ENCODE measurements around the gene OR1F1.
"Not testable (repeated sequence)": the region's sequence is repeated elsewhere in the genome, so short reads cannot be mapped to it uniquely, and the experiment has no call there.

The OR1F1 gene

DNA sequence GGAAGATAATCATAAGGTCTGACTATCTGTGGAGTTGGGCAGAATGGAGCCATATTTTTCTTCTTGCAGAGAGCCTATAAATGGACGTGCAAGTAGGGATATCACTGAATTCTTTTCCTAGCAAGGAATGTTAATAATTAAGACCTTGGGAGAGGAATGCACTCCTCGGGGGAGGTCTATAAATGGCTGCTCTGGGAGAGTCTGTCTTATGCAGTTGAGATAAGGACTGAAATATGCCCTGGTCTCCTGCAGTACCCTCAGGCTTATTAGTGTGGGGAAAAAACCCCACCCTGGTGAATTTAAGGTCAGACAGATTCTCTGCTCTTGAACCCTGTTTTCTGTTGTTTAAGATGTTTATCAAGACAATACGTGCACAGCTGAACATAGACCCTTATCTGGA, 17.9 kb downstream of the OR1F1 start:
- not testable (repeated sequence) for DNase-seq

DNA sequence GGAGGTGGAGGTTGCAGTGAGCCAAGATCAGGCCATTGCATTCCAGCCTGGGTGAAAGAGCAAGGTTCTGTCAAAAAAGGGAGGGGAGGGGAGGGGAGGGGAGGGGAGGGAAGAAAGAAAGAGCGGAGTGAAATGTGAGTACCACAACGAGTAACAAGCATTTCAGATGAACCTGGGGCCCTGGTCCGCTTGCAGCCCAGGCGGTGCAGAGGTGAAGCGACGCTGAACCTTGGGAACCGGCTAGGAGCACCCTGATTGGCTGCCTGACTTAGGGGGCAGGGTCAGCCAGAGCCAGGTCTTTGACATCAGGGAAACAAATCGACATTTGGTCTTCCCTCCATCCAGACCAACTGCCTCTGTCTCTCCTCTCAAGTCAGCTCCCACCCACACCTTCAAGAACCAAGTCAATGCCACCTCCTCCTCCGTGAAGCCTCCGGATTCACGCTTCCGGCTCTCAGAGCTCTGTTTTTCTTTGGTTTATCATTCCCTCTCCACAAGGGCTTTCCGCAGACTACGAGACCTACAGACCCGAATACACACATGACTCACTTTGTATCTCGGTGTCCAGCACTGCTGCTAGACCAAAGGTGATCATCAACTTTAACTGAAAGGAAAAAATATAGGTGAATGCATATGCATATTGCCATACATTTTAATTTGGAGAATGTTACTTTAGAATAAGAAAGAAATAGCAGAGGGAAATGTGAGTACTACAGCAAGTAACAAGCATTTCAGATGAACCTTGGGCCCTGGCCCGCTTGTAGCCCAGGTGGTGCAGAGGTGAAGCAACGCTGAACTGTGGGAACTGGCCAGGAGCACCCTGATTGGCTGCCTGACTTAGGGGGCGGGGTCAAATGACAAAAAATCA, 19.3 kb downstream of the OR1F1 start:
- no peak for DNase-seq

DNA sequence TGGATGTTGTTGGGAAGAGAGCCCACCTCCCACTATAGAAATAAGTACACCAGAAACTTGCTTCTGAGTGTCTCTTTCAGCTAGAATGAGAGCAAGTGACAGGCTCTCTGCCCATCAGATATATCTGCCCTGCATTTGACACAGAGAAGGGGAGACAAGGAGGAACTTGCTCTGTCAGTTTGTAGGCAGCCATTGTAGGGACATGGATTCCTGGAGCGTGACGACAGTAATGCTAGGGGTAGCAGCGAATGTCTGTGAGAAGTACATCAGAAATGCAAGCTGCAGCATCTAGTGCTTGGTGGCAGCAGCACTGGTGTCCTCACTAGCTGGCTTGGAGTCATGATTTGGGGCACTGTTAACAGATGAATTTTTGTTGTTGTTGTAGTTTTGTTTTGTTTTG, 24.0 kb downstream of the OR1F1 start:
- DNase-seq, result no peak

DNA sequence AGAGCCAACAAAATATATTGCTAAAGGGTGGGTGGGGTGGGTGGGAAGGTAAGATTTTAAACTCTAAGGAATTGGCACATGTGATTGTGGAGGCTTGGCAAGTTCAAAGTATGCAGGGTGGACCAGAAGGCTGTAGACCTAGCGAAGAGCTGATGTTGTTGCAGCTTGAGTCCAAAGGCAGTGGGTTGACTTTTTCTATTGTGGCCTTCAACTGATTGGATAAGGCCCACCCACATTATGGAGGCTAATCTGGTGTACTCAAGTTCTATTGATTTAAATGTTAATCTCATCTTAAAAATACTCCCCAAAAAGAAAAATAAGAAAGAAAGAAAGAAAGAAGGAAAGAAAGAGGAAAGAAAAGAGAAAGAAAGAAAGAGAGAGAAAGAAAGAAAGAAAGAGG, 24.6 kb downstream of the OR1F1 start:
- DNase-seq, result no peak

DNA sequence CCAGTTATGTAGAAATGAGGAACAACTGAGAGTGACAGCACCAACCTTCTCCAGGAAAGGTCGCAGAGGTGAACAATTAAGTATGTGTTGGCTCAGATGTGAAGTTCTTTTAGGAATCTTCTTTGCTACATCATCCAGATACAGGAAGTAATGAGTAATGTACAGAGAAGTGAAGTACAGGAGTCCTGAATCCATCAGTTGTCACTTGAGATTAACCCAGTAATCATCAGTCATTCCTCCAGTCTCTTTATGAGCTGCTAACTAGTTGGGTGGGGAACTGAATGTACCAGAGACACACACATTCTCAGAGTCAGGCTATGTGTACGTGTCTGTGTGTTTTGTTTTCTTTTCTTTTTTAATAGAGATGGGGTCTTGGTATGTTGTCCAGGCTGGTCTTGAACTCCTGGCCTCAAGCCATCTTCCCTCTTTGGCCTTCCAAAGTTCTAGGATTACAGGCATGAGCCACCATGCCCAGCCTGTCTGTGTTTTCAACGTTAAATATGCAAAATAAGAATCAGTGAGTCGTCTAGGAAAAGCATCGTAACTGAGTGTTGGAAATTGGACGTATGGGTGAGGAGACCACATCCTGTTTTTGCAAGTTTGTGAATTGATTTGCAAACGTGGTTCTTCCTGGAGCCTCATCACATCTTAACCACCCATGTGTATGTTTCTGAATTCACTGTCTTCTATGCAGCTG, 27.0 kb downstream of the OR1F1 start:
- DNase-seq, result no peak

DNA sequence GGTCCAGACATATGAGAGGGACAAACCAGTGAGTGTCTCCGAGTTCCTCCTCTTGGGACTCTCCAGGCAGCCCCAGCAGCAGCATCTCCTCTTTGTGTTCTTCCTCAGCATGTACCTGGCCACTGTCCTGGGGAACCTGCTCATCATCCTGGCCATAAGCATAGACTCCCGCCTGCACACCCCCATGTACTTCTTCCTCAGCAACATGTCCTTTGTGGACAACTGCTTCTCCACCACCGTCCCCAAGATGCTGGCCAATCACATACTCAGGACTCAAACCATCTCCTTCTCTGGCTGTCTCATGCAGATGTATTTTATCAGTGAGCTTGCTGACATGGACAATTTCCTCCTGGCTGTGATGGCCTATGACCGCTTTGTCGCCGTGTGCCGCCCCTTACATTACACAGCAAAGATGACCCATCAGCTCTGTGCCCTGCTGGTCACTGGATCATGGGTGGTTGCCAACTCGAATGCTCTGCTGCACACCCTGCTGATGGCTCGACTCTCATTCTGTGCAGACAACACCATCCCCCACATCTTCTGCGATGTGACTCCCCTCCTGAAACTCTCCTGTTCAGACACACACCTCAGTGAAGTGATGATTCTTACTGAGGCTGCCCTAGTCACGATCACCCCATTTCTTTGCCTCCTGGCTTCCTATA, 27.7 kb downstream of the OR1F1 start:
- DNase-seq, result no peak

DNA sequence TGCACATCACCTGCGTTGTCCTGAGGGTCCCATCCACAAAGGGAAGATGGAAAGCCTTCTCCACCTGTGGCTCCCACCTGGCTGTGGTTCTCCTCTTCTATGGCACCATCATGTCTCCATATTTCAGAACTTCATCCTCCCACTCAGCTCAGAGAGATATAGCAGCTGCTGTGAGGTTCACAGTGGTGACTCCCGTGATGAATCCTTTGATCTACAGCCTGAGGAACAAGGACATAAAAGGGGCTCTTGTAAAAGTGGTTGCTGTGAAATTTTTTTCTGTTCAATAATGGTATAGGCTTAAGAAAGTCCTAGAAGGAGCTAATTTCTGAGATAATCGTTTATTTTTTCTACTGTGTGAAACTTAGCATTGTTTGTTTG, 28.2 kb downstream of the OR1F1 start:
- DNase-seq, result no peak

DNA sequence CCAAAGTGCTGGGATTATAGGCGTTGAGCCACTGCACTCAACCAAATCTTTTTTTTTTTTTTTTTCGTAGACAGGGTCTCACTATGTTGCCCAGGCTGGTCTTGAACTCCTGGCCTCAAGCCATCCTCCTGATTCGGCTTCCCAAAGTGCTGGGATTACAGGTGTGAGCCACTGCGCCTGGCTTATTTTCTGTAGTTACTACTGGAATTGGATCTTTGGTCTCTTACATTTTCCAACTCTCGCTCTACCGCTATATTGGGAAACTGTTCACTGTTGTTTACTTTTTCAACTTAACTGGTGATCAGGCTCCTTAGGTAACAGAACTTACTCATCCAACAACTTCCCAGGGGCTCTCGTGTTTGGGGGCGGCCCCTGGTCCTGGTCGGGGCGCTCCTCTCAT, 32.8 kb downstream of the OR1F1 start:
- no peak for DNase-seq

DNA sequence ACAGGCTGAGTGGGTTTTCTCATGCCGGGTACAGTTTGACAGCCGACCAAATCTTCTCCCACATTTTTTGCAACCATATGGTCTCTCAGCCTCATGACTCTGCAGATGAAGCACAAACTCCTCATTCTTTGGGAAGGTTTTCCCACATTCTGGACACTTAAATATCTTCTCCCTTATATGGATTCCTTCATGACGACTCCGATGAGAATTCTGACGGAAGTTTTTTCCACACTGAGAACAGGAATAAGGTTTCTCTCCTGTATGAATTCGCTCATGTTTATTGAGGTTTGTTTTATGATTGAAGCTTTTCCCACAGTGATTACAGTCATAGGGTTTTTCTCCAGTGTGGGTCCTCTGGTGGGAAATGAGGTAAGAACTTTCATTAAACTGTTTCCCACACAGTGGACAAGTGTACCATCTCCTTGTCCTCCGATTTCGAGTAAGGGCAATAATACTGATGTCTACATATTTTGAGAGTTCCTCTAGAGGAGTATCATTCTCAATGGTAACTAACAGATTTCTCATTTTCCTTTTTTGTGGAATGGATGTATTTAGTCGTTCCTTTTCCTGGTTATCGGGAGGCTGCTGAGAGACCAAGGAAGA, 36.0 kb downstream of the OR1F1 start:
- no peak for DNase-seq

DNA sequence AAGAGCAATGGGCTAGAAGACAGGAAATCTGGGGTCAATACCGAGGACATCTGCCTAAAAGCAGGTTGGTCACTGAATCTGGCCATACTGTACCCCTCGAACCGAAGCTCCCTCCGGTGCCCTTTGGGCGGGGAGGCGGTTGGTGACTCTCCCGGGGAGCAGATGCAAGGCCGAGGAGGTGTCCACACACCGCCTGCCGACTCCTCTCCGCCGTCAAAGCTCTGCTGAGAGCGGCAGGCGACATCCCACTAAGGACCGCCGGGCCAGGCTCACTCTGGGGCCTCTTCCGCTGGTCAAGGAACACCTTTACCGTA, 46.5 kb downstream of the OR1F1 start:
- no peak for DNase-seq

DNA sequence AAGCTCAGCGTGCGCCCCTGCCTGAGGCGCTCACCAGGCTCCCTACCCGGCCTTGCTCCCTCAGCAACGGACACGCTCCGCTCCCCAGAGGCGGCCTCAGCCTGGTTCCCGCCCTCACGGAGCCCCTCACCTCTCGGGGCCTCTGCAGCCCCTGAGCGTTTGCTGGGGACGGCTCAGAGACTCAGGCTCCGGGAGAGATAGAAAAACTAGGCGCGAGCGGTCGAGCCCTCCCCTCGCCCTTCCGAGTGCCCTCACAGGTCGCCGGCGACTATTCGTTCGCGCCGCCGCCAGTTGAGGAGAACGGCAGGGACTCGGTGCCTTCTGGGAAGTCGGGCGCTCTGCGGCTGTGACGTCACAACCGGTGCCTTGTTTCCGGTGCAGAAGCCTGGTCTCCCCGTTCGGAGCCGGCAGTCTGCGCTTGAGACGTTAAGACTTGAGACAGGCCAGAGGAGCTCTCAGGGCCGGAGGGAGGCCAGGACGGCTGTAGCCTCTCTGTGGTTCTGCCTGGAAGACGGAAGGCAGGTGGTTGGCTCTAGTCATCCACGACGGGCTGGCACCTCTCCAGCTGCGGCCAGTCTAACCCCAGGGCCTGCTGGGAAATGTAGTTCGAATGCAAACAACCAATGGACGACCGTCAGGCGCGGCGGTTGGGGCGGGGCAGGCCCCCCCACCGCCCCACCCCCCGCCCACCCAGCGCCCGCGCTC, 47.0 kb downstream of the OR1F1 start, which contains the start of gene ZNF200:
ZNF200 (minus strand) TSS at position 302 of the 705 bp plus-strand sequence. CDS start 1,403 bp downstream, outside the sequence.
- DNase-seq, result peak; percentile 93

DNA sequence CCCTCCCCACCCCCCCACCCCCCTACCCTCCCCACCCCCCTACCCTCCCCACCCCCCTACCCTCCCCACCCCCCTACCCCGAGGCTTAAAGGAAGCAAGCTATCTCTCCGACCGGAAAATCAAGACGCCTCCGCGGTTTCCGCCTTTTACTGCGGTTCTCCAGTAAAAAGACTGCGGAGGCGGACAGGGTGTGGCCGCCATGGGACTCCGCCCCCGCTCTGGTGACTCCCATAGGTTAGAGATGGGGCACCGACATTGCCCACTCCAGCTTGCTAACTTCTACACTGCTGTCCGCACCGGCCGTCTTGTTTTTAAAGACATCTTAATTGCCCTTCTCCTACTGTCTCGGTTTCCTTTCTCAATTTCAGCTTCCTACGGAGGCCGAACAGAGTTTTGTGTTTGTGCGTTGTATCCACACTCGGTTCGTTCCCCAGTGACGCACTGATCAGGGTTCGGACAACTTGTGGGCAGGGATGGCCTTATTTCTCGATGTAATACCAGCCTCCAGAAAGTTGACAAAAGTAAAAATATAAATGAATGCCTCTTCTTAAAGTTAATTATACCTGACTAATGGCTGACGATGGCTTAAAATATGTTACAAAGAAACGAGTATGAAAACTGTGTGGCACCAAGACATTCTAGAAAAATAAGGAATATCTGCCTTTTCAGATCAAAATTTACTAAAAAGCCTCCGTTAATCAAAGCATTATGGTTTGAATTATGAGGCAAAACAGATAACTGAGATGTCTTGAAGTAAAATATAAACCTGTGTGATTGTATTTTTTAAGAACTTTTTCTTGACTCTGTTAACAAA, 48.1 kb downstream of the OR1F1 start:
- no peak for DNase-seq

DNA sequence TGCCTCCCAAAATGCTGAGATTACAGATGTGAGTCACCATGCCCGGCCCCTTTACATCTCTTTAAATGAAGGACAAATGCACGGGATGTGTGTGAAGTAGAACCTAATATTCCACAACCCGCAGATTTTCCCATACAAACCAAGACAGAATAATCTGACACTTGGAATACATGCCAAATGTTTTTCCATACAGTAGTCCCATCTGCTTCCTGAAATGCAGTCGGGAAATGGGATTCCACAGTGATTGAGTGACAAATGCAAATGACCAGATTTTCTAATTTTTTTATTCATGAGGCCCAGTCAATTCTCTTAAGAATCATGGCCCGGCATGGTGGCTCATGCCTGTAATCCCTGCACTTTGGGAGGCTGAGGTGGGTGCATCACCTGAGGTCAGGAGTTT, 53.8 kb downstream of the OR1F1 start:
- DNase-seq, result no peak

DNA sequence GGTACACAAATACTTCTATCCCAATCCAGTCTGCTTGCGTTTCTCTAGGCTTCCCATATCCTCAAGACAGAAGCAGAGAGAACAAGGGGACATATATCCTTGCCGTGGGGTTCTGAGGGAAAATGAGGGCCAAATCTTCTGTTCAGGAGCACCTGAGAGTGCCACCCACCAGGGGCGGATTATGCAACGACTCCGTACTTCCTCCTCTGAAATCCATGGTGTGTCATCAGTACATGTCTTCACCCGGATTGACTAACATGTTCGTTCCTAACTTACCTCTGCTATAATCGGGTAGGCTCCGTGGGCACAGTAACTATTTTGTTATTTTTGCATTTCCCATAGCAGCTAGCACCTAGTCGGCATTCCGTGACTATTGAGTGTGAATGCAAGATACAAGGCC, 54.7 kb downstream of the OR1F1 start:
- DNase-seq, result no peak

DNA sequence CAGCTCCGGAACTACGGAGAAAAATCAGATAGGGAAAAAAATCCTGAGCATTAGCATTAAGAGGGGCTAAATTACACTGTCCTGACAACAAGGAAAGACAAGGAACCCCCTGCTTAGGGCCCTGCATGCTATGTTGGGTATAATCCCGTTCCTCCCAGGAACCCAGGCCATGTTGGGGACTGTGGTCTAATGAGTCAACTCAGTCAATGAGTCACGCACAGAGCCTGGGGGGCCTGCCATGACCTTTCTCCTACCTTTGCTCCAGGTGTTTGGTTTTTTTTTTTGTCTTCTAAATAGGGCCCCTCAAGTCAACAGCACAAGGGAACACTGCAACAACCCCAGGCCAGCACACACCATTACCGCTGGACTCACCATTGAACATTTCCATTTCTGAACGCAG, 55.9 kb downstream of the OR1F1 start:
- DNase-seq, result no peak

DNA sequence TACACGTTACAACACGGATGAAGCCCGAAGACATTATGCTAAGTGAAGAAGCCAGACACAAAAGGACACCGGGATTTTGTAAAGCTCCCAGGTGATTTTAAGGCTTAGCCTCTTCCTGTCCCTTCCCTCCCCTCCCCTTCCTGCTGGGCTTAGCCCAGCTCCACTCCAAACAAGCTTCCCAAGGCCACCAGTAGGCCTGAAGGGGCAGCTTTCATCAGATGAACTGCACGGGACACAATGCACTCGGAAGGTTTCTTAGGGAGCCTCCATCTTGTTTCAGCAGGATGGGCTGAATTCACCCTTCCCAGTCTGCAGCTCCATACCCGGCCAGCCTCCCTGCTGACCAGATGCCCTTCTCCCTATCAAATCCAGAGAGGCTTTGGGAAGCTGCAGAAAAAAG, 58.0 kb downstream of the OR1F1 start:
- DNase-seq, result no peak

DNA sequence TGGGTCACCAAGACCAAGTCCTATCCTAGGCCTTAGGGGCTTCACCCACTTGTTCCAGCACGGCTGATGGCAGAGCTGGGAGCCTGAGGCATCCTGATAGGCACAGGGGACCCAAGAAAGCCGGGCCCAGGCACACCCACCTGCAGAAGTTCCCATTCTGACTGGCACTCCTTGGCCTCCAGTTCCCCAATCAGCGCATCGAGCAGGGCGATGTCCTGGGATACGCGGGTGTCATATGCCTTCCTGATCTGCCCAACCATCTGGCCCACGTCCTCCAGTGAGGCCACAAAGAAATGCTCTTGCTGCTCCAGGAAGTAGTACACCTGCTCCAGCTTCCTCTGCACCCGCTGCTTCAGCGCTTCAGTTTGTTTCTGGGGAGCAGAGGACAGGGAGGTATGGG, 58.9 kb downstream of the OR1F1 start:
- DNase-seq, result no peak

DNA sequence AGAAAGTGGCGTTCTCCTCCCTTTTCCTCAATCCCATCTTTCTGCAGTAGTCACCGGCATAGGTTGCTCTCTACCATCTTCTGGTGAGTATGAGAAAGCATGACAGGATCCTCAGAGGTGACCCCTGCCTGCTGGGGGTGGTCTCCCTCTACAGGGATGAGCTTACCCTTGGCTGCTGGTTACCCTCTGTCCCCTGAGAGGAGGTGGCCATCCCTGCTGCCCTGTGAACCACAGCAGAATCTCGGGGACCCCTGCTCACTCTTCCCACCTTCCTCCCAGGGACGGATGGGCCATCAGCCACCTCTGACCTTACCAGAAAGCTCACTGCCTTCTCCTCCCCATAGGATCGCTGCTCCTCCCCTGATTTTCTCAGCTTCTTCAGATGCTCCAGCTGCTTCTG, 60.6 kb downstream of the OR1F1 start:
- DNase-seq, result no peak

DNA sequence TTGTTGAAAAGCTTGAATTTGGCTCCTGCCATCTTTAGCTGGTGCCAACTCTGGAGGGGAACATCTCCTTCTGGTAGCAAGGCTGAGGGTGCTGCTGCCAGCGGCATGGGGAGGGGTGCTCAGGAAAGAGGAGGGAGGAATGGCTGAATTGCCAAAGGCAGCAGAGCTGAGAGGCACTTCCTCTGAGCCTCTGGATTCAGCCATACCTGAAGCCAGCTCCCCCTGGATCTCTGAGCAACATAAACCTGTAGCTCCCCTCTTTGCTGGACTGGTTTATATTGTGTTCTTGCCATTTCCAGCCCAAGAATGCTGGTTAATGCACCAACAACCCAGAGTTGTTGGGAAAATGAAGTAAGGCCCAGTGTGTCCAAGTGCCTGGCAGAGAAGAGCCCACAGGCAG, 61.0 kb downstream of the OR1F1 start:
- DNase-seq, result no peak

DNA sequence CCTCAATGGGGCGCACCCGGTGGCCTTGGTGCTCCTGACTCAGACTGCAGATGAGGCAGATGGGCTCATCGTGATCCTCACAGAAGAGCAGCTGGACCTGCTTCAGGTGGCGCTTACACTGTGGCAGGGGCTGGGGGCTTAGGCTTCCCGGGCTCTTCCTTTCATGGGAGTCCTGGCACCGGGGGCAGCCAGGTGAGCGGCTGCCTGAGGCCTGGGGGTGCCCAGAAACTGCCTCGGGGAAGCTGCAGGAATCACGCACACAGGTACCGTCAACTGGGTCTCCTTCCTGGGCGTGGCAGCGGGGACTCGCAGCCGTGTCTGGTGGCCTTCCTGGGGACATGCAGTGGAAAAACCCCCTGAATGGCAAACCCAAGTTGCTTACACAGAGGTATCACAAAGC, 61.4 kb downstream of the OR1F1 start:
- no peak for DNase-seq

DNA sequence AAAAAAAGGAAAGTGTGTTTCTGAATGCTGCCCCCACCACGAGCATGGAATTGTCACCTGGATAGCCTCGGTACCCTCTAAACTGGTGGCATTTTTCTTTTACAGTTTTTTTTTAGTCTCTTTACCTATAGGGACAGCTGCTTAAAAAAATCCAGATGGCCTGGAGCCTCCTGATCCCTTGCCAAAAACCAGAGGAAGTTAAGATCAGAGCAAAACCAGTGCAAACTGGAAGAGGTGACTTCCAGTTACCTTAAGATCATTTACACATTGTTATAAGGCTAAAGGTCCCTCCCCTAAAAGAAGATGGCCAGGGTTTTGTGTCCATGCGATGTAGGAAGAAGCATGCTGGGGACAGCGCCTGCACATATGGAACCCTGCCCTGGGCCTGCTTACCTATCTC, 65.0 kb downstream of the OR1F1 start:
- no peak for DNase-seq

DNA sequence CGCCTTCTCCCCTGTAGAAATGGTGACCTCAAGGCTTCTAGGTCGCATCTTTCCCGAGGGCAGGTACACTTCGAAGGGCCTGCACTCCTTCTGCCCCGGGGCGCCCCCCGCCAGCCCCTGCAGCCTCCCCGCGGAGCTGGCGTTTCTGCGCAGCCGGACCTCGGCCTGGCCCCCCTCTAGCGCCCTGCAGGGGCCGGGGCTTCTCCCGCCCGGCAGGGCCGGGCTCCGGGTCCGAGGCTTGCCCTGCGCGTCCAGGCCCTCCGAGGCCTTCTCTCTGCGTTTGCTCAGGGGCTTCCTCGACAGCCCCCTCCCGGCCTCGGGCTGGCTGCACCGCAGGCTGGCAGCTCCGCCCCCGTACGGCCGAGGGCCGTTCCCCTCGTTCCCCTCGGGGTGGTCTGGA, 66.3 kb downstream of the OR1F1 start:
- DNase-seq, result no peak

Data from NCI-H1436 (cell line).